GM18511 (cell line): Measurements from ENCODE around the gene RPTOR.
"Not testable (repeated sequence)": the region's sequence is repeated elsewhere in the genome, so short reads cannot be mapped to it uniquely, and the experiment has no call there.

Experiments used
- ATAC-seq: cut with Tn5 transposase; IDR thresholded peaks from one replicate; pipeline ENCODE4 v1.9.1; 2021; ENCODE audit warnings: mild to moderate bottlenecking, moderate library complexity; ENCODE audit not compliant: unreplicated experiment

Gene RPTOR, protein sequence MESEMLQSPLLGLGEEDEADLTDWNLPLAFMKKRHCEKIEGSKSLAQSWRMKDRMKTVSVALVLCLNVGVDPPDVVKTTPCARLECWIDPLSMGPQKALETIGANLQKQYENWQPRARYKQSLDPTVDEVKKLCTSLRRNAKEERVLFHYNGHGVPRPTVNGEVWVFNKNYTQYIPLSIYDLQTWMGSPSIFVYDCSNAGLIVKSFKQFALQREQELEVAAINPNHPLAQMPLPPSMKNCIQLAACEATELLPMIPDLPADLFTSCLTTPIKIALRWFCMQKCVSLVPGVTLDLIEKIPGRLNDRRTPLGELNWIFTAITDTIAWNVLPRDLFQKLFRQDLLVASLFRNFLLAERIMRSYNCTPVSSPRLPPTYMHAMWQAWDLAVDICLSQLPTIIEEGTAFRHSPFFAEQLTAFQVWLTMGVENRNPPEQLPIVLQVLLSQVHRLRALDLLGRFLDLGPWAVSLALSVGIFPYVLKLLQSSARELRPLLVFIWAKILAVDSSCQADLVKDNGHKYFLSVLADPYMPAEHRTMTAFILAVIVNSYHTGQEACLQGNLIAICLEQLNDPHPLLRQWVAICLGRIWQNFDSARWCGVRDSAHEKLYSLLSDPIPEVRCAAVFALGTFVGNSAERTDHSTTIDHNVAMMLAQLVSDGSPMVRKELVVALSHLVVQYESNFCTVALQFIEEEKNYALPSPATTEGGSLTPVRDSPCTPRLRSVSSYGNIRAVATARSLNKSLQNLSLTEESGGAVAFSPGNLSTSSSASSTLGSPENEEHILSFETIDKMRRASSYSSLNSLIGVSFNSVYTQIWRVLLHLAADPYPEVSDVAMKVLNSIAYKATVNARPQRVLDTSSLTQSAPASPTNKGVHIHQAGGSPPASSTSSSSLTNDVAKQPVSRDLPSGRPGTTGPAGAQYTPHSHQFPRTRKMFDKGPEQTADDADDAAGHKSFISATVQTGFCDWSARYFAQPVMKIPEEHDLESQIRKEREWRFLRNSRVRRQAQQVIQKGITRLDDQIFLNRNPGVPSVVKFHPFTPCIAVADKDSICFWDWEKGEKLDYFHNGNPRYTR (N-terminal part only)

DNA sequence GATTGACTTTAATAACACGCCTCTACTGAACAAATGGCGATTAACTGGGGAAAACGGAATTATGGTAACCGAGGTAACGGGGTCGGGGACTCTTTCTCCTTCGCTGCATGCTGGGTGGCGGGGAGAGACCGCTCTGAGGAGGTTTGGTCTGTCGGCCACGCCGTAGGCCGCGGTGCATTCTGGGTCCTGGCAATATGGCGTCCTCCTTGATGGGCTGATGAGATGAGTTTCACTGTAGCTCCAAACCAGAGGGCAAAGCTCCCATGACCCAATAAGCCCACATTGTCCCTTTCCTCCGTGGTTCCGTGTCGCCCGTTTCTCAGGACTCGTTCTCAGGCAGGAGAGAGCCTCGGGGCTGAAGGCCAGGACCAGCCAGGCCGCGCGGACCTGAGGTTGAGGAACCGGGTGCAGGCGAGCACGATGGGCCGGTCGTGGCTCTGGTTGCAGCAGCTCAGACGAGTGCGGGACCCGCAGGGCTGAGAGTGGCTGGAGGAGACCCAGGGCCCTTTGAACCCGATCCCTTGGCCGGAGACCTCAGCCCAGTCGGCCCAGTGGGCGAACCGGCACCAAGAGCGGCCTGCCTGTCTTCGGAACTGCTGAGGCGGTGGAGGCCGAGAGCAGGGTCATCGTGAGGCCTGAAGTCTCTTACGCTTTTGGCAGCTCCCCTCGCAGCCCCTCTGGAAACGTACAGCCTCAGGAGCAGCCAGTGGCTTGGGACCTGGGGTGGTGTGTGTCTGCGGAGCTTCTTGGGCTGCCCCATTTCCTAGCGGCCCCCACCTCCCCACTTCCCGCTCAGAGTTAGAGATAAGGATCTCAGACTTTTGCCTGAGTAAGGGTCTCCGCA lies at the start of gene RPTOR:
TSS of gene RPTOR (plus strand) at position 184 of the 844 bp plus-strand sequence. CDS start 792 bp downstream, outside the sequence.
- peak; percentile 66 for ATAC-seq

DNA sequence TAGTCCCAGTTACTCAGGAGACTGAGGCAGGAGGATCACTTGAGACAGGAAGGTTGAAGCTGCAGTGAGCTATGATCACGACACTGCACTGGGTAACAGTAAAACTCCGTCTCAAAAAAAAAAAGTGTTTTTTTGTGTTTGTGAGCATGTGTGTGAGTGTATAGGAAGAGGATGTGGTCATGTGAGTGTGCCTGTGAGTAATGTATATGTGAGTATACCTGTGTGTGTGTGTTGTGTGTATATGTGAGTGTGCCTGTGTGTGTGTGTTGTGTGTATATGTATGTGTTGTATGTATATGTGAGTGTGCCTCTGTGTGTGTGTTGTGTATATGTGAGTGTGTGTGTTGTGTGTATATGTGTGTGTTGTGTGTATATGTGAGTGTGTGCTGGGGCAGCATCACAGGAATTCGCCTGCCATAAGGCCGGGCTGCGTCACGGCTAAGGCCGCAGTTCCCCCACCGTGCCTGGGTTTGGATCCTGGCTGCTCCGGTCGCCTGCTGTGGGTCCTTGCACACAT lies 46.9 kb upstream of the RPTOR start:
- no peak for ATAC-seq

DNA sequence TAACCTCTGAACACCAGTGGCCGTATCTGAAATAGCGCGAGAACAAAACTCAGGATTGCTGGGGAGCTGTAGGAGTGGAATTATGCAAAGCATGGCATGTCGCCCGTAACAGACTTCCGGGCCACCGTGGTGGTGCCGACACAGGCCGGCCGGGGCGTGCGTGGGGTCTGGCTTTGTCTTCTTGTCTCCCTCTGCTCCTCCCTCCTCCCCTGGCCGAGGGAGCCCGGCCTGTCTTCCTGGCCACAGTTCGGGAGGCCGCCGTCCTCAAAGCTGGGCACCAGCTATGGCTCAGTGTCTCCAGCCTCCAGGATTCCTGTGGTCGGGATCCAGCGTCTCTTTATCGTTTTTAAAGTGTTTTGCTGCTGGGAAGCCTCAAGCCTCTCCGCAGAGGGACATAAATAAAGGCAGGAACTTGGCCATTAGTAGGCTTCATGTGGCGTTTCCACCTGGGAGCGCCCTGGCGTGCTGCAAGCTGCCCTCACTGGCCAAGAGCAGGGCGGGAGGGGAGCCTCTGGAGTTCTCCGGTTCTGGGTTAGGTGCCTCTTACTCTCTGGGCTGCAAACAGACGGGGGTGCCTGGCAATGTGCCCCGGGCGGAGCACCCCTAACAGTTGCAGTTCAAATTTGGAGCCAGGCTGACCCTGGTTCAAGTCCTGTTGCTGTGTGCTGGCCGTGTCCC lies 46.3 kb upstream of the RPTOR start:
- no peak for ATAC-seq

DNA sequence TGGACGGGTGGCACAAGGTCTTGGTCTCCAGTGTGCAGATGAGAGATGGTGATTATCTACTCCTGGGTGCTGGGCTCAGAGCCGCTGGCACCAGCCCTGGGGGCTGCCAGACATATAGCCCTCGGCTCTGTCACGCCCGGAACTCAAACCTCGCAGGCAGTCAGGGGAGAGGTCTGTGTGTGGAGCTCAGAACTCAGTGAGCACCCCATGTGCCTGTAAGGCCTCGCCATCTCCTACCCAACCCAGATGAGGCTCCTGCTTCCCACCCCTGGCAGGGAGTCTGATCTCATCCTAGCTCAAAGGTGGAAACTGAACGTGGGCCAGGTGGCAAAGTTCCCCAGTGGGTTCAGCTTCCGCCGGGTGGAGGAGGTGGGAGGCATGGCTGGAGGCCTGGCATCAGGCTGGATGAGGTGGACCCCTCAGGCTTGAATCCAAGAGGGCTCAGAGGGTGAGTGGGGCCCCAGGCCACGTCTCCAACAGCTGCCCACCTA lies 45.7 kb upstream of the RPTOR start:
- no peak for ATAC-seq

DNA sequence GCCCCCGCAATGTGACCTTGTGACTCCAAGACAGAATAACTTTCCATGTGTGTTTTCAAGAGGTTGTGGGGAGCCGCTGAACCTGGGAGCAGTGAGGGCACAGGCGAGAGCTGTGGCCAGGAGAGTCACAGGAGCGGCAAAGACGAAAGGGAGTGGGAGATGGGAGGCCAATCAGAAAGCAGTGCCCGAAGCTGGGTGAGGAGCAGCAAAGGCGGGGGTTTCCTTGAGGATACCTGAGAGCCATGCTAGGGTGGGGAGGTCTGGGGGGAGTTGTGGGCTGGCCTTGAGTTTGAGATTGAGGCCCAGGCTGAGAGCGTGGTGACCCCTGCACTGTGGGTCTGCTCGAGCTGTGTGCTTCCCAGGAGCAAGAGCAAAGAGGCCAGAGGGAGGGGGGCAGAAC lies 45.1 kb upstream of the RPTOR start:
- no peak for ATAC-seq

DNA sequence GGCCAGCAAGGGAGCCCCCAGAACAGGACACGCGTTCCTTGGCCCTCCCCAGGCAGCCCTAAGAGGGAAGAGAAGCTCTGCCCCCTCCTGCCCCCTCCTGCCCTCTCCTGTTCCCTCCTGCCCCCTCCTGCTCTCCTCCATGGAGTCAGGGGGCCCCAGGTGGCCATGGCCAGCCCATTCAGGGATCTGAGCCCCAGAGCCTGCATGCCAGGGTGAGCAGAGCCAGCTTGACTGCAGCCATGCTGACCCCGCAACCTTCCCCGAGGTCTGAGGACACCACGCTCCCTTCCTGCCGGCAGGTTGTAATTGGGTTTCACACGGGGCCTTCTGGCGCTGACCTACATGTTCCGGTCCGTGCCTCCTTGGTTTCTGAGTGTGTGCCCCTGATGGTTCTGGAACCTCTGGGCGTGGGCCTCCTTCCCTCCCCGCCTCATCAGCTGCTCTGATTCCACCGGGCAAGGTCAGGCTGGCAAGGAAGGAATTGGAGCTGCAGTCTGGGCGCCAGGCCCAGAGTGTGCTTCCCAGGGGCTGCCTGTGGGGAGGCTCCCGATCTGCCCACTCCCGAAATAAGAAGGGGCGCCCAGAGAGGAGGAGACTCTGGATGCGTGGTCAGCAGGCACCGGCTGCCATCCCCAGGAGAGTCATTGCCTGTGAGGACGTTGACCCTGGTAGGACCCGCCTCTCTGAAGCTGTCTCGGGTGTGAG lies 44.5 kb upstream of the RPTOR start:
- ATAC-seq: no peak

DNA sequence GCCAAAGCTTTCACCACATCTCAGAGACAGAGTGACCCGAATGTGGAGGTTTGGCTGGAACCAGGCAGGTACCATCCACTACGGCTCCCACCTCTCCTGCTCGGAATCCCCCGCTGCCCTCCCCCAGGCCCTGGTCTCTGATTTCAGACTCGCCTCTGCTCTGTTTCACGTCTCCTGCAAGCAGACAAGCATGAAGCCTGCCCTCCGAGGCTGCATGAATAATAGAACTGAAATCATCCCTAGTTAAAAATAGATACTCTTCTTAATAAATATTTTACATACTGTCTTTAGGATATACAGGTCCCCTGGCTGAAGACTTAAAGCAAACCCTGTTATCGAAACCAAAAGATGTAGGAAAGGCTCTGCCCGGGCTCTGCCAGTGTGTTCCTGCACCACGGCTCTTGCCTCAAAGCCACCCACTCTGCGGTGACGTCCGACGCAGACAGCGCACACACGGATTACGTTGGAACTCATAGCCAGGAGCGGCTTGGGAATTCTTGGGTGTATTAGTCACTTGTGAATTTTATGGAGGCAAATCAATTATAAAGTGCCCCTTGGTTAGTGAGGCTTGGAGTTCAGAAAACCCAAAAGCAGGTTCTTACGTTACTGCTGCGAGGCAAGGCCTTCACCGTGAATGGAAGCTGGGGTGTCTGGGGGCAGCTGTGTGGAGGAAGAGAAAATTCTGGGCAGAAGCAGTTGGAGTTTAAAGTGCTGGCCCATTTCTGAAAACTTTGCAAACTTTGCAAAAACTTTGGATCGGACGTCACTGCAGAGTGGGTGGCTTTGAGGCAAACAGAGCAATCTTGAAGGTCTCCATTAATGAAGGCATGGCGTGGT lies 42.7 kb upstream of the RPTOR start:
- no peak for ATAC-seq

DNA sequence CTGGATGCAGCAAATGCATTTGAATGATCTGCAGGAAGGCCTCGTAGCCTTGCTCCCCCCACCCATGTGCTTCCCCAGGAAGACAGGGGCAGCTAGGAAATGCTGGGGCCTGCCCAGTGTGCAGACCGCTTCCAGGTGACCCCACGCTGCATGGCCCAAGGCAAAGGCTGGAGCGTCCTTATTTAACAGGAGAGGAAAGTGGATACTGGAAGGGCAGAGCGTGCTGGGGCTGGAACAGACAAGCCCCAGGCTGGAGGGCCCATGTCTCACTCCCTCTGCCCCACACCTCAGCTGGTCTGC lies 42.1 kb upstream of the RPTOR start:
- ATAC-seq: no peak

DNA sequence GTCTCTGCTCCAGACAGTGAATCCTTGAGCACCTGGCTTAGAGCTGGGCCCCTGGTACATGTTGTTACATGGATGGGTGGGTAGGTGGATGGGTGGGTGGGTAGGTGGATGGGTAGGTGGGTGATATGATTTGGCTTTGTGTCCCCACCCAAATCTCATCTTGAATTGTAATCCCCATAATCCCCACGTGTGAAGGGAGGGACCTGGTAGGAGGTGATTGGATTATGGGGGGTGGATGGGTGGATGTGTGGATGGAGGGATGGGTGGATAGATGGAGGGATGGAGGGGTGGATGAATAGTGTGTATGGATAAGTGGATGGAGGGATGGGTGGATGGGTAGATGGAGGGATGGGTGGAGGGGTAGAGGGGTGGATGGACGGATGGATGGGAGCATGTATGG lies 41.6 kb upstream of the RPTOR start:
- no peak for ATAC-seq

DNA sequence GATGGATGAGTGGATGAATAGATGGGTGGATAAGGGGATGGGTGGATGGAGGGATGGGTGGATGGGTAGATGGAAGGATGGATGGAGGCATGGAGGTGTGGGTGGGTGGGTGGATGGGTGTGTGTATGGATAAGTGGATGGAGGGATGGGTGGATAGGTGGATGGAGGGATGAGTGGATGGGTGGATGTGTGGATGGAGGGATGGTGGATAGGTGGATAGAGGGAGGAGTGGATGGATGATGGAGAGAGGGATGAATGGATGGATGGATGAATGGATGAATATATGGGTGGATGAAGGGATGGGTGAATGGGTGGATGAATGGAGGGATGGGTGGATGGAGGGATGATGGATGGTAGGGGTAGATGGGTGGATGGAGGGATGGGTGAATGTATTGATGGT lies 40.7 kb upstream of the RPTOR start:
- ATAC-seq: no peak

DNA sequence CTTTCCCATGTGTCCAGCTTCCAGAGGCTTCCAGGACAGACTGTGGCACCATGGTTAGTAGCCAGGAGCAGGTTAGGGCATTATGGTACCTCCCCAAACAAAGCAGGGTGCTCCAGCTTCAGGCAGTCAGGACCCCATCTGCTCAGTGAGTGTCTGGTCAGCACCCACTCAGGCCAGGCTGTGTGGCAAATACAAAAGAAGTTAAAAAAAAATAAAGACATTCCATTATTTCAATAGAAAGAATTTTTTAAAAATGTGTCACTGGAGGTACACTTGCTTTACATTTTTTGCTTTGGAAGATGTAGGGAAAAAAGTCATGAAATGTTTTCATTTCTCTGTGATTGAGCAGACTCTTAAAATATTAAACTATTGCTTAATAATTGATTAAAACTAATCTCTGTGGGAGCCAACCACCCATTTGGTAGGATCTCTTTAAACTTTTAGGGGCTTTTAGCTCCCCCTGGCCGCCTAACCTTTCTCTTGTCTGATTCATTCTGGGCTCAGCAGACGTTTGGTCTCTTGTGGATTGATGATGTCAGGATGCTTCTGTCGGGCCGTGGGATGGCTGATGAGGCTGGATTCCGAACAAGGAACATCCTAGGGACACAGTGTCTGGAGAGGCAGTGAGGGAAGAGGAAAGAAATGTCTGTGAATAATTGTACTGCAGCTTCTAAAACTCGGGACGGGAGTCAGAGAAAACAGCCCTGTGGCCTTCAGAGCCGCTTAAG lies 39.8 kb upstream of the RPTOR start:
- ATAC-seq: no peak

DNA sequence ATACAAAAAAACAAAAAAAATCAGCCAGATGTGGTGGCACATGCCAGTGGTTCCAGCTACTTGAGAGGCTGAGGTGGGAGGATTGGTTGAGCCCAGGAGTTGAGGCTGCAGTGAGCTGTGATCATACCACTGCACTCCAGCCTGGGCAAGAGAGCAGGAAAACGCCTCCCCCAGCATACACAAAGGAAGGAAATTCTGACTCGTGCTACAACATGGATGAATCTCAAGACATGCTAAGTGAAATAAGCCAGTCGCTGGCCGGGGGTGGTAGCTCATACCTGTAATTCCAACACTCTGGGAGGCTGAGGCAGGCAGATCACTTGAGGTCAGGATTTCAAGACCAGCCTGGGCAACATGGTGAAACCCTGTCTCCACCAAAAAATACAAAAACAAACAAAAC lies 37.5 kb upstream of the RPTOR start:
- ATAC-seq: not testable (repeated sequence)

DNA sequence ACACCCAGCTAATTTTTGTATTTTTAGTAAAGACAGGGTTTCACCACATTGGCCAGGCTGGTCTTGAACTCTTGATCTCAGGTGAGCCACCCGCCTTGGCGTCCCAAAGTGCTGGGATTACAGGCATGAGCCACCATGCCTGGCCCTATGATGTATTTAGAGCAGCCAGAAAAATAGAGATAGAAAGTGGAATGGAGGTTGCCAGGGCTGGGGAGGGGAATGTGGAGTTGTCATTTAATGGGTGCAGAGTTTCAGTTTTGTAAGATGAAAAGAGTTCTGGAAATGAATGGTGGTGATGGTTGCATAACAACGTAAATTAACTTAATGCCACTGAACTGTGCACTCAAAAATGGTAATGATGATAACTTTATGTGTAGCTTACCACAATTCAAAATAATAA lies 36.7 kb upstream of the RPTOR start:
- no peak for ATAC-seq

DNA sequence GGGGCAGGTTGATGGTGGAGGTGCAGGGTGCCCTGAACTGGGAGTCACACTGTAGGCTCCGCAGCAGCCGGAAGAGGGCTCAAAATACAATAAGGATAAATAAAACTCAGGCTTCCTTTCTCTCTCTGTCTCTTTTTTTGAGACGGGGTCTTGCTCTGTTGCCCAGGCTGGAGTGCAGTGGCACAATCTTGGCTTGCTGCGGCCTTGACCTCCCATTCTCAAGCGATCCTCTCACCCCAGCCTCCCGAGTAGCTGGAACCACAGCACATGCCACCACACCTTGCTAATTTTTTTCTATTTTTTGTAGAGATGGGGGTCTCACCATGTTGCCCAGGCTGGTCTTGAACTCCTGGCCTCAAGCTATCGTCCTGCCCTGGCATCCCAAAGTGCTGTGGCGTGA lies 35.3 kb upstream of the RPTOR start:
- no peak for ATAC-seq

DNA sequence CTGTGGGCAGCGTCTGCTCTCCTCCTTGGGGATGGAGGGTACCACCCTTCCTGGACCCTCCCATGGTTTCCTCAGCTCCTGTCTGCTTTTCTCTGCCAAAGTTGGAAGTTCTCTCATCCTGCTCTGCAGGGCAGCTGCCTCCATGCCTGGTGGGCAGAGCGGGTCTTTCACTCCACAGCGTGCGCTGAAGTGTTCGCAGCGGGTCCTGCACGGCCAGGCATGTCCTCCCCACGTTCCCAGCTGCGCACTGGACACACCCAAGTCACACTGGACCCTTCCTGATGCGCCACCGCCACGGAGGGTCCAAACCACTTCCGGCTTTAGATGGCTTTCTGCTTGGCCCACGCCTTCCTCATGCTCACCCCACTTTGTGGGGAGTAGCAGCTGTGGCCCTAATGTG lies 34.5 kb upstream of the RPTOR start:
- ATAC-seq: no peak

DNA sequence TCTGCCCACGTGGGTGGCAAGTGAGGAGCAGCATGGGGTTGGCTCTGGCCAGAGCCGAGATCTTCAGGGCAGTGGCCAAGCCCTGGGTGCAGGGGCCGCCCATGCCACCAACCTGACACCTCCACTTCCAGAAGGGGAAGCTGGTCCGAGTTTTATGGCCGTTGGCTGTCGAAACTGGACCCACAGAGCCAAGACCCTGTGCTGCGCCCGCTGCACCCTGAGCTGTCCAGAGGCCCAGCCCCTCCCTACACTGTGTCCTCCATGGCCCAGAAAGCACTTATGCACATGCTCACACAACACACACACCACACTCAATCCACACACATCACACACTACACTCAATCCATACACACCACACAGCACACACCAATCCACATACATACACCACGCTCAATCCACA lies 33.9 kb upstream of the RPTOR start:
- ATAC-seq: no peak

DNA sequence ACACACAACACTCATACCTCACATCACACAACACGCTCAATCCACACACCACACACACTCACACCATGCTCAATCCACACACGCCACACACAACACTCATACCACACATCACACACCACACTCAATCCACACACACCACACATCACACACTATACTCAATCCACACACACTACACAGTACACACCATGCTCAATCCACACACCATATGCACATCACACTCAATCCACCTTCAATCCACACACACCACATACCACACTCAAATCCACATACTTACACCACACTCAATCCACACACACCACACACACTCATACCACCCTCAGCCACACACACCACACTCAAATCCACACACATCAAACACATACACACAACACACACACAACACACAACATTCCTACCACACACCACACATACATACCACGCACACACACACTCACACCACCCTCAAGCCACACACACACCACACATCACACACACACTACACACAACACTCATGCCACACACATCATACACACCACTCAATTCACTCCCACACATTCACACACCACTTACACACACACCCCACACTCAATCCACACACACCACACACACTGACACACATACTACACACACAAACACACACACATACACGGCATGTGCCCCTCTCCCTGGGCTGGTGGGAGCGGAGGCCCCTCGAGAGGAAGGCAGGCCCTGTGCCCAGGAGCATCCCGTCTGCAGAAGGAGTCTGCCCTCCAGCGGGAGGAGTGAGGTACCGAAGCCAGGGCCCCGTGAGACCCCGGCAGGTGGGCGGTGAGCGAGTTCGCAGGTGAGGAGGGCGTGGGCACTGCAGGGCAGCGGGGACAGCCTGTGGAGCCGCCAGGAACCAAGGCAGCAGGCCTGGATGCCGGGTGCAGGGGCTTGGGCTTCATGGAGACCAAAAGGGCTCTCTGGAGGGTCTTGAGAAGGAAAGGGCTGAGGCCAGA lies 33.1 kb upstream of the RPTOR start:
- ATAC-seq: no peak
